Prostate gland (tissue), 2 donors: ENCODE measurements around the gene OR2G3. TPM values are rescaled to one million over a fixed set of nuclear protein-coding genes. Genes with fewer than 3 reads are reported as not detected.

ENCODE experiments used
- DNase-seq: peaks from one replicate; pipeline ENCODE4 v3.0.0-alpha.2; 2019; ENCODE audit warnings: low spot score
- H3K27ac ChIP-seq, 2 donors: fragments of 200-600 bp; sonication (generic); 2 replicates each; pipeline ENCODE4 v1.5.1; 2017 to 2019
- H3K27me3 ChIP-seq: fragments of 200-600 bp; sonication (generic); replicated peaks from 2 replicates; pipeline ENCODE4 v1.5.1; 2019; ENCODE audit not compliant: insufficient read depth
- H3K36me3 ChIP-seq, 2 donors: fragments of 200-600 bp; sonication (generic); 1 replicate in 1 of 2; 2 replicates in 1 of 2; pipeline versions ENCODE4 v1.5.1 to v1.8.1; 2017 to 2019
- H3K4me1 ChIP-seq: fragments of 200-600 bp; sonication (generic); replicated peaks from 2 replicates; pipeline ENCODE4 v1.5.1; 2019
- H3K4me3 ChIP-seq, 2 donors: fragments of 200-600 bp; sonication (generic); 2 replicates each; pipeline ENCODE4 v1.5.1; 2017 to 2019
- H3K9me3 ChIP-seq: fragments of 200-600 bp; sonication (generic); 2 replicates; pipeline ENCODE4 v1.5.1; 2017
- POLR2A ChIP-seq: fragments of 450-650 bp; IDR thresholded peaks from one replicate; pipeline ENCODE4 v1.6.1; 2016; ENCODE audit warnings: antibody characterized with exemption, mild to moderate bottlenecking
- POLR2AphosphoS5 ChIP-seq: sonication (generic); formaldehyde crosslinking; IDR thresholded peaks from one replicate; pipeline ENCODE4 v1.6.1; 2017; ENCODE audit warnings: antibody characterized with exemption
- WGBS: methylation state at CpG from one replicate; pipeline ENCODE4 v1.1.5; 2018; 5-methylcytosine and 5-hydroxymethylcytosine counted together
- intact Hi-C: fragments of 100-400 bp; cut with DNase I; formaldehyde crosslinking; loops from one replicate; pipeline ENCODE4 v1.14.2; 2022
- total RNA-seq, 2 donors: library from RNA; depleted of rRNA; stranded (reverse); fragments of >200 nt; gene quantifications; one replicate each; pipeline ENCODE4 v1.1.0, GENCODE V29; 2016
- TF ChIP-seq, protein P1 (sequence below), 4 experiments: fragments of 200-600 bp in 2 of 4; fragments of 450-650 bp in 2 of 4; sonication (generic) in 2 of 4; IDR thresholded peaks; 1 replicate in 3 of 4; 2 replicates in 1 of 4; pipeline ENCODE4 v1.5.1; 2016 to 2019; ENCODE audit warnings: antibody characterized with exemption in 4 of 4, mild to moderate bottlenecking in 2 of 4, moderate library complexity in 2 of 4

OR2G3 gene
- not detected for total RNA-seq

DNA sequence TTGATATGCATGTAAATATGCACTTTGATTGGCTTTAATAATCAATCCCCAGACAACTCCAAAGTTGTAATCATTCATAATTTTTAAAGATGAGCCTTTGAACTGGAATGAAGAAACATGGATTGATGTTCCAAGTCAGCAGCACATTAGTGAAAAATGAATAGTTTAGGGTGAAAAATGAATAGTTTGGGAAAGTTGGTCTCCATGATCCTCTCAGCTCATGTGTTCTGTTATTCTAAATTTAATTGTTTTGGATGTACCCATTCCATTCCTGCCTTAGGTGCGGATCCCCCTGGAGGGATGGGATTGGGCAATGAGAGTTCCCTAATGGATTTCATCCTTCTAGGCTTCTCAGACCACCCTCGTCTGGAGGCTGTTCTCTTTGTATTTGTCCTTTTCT, at the start of gene OR2G3:
OR2G3 (plus strand) TSS at position 301 of the 400 bp plus-strand sequence; CDS start at position 301, 0 bp downstream.
- no peak for DNase-seq
- Histone ChIP-seq H3K4me3 (no peak within 1 kb of the TSS), H3K9me3 (no peaks in the 10 kb centered on the region), H3K36me3 (no peaks in the 10 kb centered on the region), H3K4me1 (no peaks in the 10 kb centered on the region), H3K27me3 (no peaks in the 10 kb centered on the region), H3K27ac (no peak within 1 kb of the TSS)
- TF ChIP-seq POLR2A = no peak
- TF ChIP-seq, protein P1, sequence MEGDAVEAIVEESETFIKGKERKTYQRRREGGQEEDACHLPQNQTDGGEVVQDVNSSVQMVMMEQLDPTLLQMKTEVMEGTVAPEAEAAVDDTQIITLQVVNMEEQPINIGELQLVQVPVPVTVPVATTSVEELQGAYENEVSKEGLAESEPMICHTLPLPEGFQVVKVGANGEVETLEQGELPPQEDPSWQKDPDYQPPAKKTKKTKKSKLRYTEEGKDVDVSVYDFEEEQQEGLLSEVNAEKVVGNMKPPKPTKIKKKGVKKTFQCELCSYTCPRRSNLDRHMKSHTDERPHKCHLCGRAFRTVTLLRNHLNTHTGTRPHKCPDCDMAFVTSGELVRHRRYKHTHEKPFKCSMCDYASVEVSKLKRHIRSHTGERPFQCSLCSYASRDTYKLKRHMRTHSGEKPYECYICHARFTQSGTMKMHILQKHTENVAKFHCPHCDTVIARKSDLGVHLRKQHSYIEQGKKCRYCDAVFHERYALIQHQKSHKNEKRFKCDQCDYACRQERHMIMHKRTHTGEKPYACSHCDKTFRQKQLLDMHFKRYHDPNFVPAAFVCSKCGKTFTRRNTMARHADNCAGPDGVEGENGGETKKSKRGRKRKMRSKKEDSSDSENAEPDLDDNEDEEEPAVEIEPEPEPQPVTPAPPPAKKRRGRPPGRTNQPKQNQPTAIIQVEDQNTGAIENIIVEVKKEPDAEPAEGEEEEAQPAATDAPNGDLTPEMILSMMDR (IDR thresholded peaks at IDR 0.05) = no peak
- TF ChIP-seq POLR2AphosphoS5 = no peak
- 77% methylated on average over 2 of the region's 2 CpGs for WGBS
- intact Hi-C loops = no loop called here

DNA sequence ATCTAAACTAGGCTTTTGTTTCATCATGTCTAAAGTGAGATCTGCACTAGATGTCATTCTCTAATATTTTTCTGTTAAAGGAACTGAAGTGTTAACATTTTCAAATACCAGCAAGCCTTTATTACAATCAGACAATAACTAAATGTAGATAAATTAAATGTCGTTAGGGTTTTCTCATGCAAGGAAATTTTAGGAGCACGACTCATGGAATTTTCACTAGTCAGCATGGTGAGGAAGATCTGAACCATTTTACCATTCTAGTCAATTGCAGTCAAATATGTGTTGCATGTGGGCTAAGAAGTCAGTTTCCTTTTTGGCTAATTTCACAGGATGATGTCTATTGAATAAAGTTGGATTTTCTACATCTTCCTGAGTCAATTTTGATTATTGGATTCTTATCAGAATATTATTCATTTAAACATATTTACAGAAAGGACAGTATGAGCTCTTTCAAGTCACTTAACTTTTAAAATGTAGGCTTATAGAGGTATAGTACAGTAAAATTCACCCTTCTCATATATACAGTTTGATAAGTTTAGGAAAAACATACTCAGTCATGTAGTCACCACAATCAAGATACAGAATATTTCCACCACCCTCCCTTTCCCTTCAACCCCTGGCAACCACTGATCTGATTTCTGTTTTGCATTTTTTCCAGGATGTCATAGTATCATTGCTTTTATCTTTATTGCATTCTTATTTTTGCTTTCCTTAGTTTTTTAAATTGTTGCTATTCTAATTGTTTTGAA, 47.3 kb upstream of the OR2G3 start:
- no peak for DNase-seq
- Histone ChIP-seq H3K36me3 (no peaks in the 10 kb centered on the region), H3K27ac (no peak overlapping the region), H3K4me1 (no peaks in the 10 kb centered on the region), H3K4me3 (no peak overlapping the region), H3K27me3 (no peaks in the 10 kb centered on the region), H3K9me3 (no peaks in the 10 kb centered on the region)
- intact Hi-C loops = no loop called here
- TF ChIP-seq, protein P1 (IDR thresholded peaks at IDR 0.05) = no peak
- TF ChIP-seq POLR2AphosphoS5 (no peak), POLR2A (no peak)
- WGBS = 76% methylated on average over 2 of the region's 2 CpGs

DNA sequence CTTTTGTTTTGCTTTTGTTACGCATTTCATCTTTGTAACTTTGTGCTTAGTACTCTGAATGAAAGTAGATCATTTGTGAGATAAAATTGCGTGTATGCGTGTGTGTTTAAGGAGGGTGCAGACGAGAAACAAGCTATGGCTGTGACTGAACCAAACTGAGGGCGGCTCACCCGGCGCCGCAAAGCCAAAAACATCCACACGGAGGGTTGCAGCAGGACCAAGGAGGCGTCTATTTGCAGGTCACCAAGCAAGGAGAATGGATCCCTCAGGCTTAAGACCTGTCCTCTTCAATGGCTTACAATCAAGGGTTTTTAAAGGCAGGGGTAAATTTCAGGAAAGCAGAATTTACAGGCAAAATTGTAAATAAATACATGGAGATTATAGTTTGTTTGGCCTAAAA, 43.7 kb upstream of the OR2G3 start:
- whole genome bisulfite sequencing = 42% methylated on average over 10 of the region's 10 CpGs
- H3K27me3 ChIP-seq = no peaks in the 10 kb centered on the region
- no peaks in the 10 kb centered on the region for H3K9me3 ChIP-seq
- H3K4me1 ChIP-seq = no peaks in the 10 kb centered on the region
- no peaks in the 10 kb centered on the region for H3K36me3 ChIP-seq
- intact Hi-C loops = no loop called here
- no peak overlapping the region for H3K4me3 ChIP-seq
- no peak for DNase-seq
- TF ChIP-seq POLR2AphosphoS5 = no peak
- TF ChIP-seq POLR2A = no peak
- TF ChIP-seq, protein P1 (IDR thresholded peaks at IDR 0.05) = no peak
- no peak overlapping the region for H3K27ac ChIP-seq

DNA sequence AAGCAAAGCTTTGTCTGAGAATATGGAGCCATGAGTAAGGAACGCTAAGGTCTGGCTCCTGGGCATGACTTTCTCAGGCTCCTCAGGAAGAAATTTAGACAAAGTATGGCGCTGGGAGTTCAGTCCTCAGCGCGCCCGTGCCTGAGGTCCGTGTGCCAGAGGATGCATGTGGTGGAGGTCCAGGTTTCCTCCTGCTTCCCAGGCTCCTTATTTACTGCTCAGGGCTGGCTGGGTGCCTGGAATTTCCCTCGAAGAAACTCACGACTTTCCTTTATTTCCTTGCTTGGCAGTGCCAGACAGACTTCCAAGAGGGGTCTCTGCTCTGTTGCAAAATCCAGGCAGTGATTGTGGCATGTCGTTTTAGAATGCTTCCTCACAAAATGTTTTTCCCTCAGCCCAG, 43.2 kb upstream of the OR2G3 start:
- WGBS = 54% methylated on average over 9 of the region's 9 CpGs
- no peak overlapping the region for H3K27ac ChIP-seq
- no peak for DNase-seq

More for the DNA sequence above, 43.2 kb upstream of the OR2G3 start:
- intact Hi-C loops = no loop called here
- Histone ChIP-seq H3K4me1 (no peaks in the 10 kb centered on the region), H3K4me3 (no peak overlapping the region), H3K27me3 (no peaks in the 10 kb centered on the region), H3K9me3 (no peaks in the 10 kb centered on the region), H3K36me3 (no peaks in the 10 kb centered on the region)
- TF ChIP-seq POLR2AphosphoS5 (no peak), POLR2A (no peak)
- TF ChIP-seq, protein P1 (IDR thresholded peaks at IDR 0.05) = no peak
